Activated naive CD8-positive, alpha-beta T cell treated with anti-CD3 and anti-CD28 coated beads for 36 hours (primary cell): ENCODE data around the gene SSPN. TPM values are rescaled to one million over a fixed set of nuclear protein-coding genes. Genes with fewer than 3 reads are reported as not detected.

Source experiments
- DNase-seq: peaks from one replicate; pipeline ENCODE4 v3.0.0; 2021
- H3K27ac Mint-ChIP-seq: one replicate; pipeline ENCODE4 v1.8.0; 2022; ENCODE audit warnings: mild to moderate bottlenecking, moderate library complexity, mixed read lengths
- H3K27me3 Mint-ChIP-seq: one replicate; pipeline ENCODE4 v1.8.0; 2022; ENCODE audit warnings: mild to moderate bottlenecking, mixed read lengths
- H3K36me3 Mint-ChIP-seq: one replicate; pipeline ENCODE4 v1.8.0; 2021; ENCODE audit warnings: mild to moderate bottlenecking, mixed read lengths
- H3K4me1 Mint-ChIP-seq: one replicate; pipeline ENCODE4 v1.8.0; 2021; ENCODE audit warnings: mixed read lengths
- H3K4me3 Mint-ChIP-seq: one replicate; pipeline ENCODE4 v1.8.0; 2022; ENCODE audit warnings: mild to moderate bottlenecking, moderate library complexity, mixed read lengths
- H3K9me3 Mint-ChIP-seq: one replicate; pipeline ENCODE4 v1.8.0; 2022; ENCODE audit warnings: mixed read lengths
- total RNA-seq, 2 experiments: library from RNA; stranded (reverse); gene quantifications; one replicate each; pipeline ENCODE4 v1.2.3, GENCODE V29; 2021

The SSPN gene
- total RNA-seq, 2 experiments from 2014 or later: not detected

GRCh38 chr12:26277506-26278246 is 82.3 kb downstream of the SSPN start:
- Mint-ChIP-seq H3K27me3 (no peaks in the 10 kb centered on the region), H3K4me3 (no peak overlapping the region), H3K4me1 (peaks cover 17% of the 10 kb centered on the region), H3K9me3 (no peaks in the 10 kb centered on the region), H3K36me3 (peaks cover 1% of the 10 kb centered on the region), H3K27ac (no peak overlapping the region)
- DNase-seq: no peak

GRCh38 chr12:26278266-26278665 is 82.9 kb downstream of the SSPN start:
- H3K9me3 Mint-ChIP-seq: no peaks in the 10 kb centered on the region
- H3K27ac Mint-ChIP-seq: no peak overlapping the region
- peaks cover 16% of the 10 kb centered on the region for H3K4me1 Mint-ChIP-seq
- no peaks in the 10 kb centered on the region for H3K27me3 Mint-ChIP-seq
- peaks cover 1% of the 10 kb centered on the region for H3K36me3 Mint-ChIP-seq
- DNase-seq: no peak
- H3K4me3 Mint-ChIP-seq: no peak overlapping the region

- H3K9me3 Mint-ChIP-seq: no peaks in the 10 kb centered on the region
- peaks cover 1% of the 10 kb centered on the region for H3K36me3 Mint-ChIP-seq
- H3K27ac Mint-ChIP-seq: no peak overlapping the region
- H3K27me3 Mint-ChIP-seq: no peaks in the 10 kb centered on the region
- H3K4me3 Mint-ChIP-seq: no peak overlapping the region
- peaks cover 16% of the 10 kb centered on the region for H3K4me1 Mint-ChIP-seq
- DNase-seq: no peak
Measured at GRCh38 chr12:26278666-26279065, 83.3 kb downstream of the SSPN start.

GRCh38 chr12:26279091-26279490 is 83.7 kb downstream of the SSPN start:
- DNase-seq: no peak
- peaks cover 14% of the 10 kb centered on the region for H3K4me1 Mint-ChIP-seq
- H3K27me3 Mint-ChIP-seq: no peaks in the 10 kb centered on the region
- peaks cover 1% of the 10 kb centered on the region for H3K36me3 Mint-ChIP-seq
- no peaks in the 10 kb centered on the region for H3K9me3 Mint-ChIP-seq
- H3K4me3 Mint-ChIP-seq: no peak overlapping the region
- H3K27ac Mint-ChIP-seq: no peak overlapping the region

GRCh38 chr12:26279908-26280307 is 84.5 kb downstream of the SSPN start:
- H3K27me3 Mint-ChIP-seq: no peaks in the 10 kb centered on the region
- H3K27ac Mint-ChIP-seq: no peak overlapping the region
- no peak for DNase-seq
- H3K36me3 Mint-ChIP-seq: no peaks in the 10 kb centered on the region
- no peak overlapping the region for H3K4me3 Mint-ChIP-seq
- no peaks in the 10 kb centered on the region for H3K9me3 Mint-ChIP-seq
- peaks cover 6% of the 10 kb centered on the region for H3K4me1 Mint-ChIP-seq

- Mint-ChIP-seq H3K27me3 (no peaks in the 10 kb centered on the region), H3K4me1 (peaks cover 3% of the 10 kb centered on the region), H3K9me3 (no peaks in the 10 kb centered on the region), H3K36me3 (no peaks in the 10 kb centered on the region), H3K27ac (no peak overlapping the region), H3K4me3 (no peak overlapping the region)
- no peak for DNase-seq
Measured at GRCh38 chr12:26280869-26281268, 85.5 kb downstream of the SSPN start.

DNA sequence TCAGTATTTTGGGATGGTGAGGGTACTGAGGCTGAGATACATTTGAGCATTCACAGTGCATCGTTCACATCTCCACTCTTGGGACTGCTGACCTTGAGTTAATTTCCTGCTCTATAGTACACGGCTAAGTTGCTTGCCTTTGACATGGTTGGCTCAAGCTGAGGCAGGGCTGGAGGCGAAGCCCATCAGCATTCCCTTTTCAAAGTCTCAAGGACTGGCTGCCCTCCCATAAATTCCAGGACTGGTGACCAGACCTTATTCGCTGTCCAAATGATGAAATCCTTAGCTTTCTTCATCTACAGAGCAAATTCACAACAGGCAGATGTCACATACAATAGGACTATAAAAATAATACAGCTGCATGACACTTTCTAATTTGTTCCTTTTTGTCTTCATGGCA is 85.9 kb downstream of the SSPN start:
- H3K9me3 Mint-ChIP-seq: no peaks in the 10 kb centered on the region
- DNase-seq: no peak
- no peaks in the 10 kb centered on the region for H3K36me3 Mint-ChIP-seq
- peaks cover 3% of the 10 kb centered on the region for H3K4me1 Mint-ChIP-seq
- H3K27ac Mint-ChIP-seq: no peak overlapping the region
- no peaks in the 10 kb centered on the region for H3K27me3 Mint-ChIP-seq
- H3K4me3 Mint-ChIP-seq: no peak overlapping the region

DNA sequence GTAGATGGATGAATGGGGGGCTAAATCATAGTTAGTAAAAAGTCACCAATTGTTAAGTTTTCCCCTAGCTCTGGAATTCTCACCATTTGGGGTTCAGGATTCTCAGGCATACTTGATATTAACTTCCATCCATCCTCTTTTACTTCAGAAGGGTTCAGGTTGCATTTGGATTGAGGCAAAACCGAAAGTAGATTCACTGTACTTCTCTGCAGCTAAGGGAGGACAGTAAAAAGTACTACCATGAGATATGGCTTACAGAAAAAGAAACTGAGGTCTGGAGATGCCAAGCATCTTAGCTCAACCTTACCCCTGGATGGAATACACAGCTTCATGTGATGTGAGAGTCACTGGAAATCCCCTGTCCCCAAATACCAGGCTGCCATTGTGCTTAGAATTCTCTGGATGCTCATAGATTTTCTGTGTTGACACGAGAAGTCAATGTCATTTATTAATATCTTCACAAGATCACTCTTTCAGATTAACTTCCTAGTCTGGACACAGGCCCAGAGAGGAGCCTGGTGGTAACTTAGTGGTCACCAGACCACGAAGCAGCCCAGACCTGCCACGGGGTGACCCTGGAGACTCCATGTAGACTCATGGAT is 87.1 kb downstream of the SSPN start:
- Mint-ChIP-seq H3K27ac (no peak overlapping the region), H3K4me3 (no peak overlapping the region), H3K27me3 (no peaks in the 10 kb centered on the region), H3K4me1 (peaks cover 3% of the 10 kb centered on the region), H3K9me3 (no peaks in the 10 kb centered on the region), H3K36me3 (no peaks in the 10 kb centered on the region)
- DNase-seq: no peak

GRCh38 chr12:26283046-26283445 is 87.7 kb downstream of the SSPN start:
- Mint-ChIP-seq H3K27me3 (no peaks in the 10 kb centered on the region), H3K36me3 (no peaks in the 10 kb centered on the region), H3K9me3 (no peaks in the 10 kb centered on the region), H3K4me3 (no peak overlapping the region), H3K4me1 (peaks cover 3% of the 10 kb centered on the region), H3K27ac (no peak overlapping the region)
- DNase-seq: no peak

GRCh38 chr12:26283617-26284016 is 88.2 kb downstream of the SSPN start:
- no peak for DNase-seq
- H3K4me1 Mint-ChIP-seq: no peaks in the 10 kb centered on the region
- peaks cover 3% of the 10 kb centered on the region for H3K27me3 Mint-ChIP-seq
- H3K36me3 Mint-ChIP-seq: no peaks in the 10 kb centered on the region
- H3K4me3 Mint-ChIP-seq: no peak overlapping the region
- H3K9me3 Mint-ChIP-seq: no peaks in the 10 kb centered on the region
- H3K27ac Mint-ChIP-seq: no peak overlapping the region

DNA sequence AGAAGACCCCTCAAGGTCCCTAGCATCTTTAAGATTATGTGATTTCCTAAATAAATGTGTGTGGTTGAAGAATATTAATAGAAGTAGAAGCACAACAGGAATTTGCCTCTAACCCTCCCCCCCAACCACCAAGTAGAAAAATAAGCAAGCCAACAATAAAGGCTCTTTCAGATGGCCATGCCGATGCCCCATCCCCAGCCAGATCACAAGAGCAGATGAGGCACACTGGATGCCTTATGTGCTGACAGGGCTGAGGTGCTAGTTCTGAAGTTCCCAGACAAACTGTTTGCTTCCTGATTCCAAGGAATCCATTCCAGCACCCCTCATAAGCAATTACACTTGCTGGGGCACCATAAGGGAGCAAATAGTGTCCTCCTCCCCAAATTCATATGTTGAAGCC is 90.0 kb downstream of the SSPN start:
- no peaks in the 10 kb centered on the region for H3K9me3 Mint-ChIP-seq
- H3K4me3 Mint-ChIP-seq: no peak overlapping the region
- no peaks in the 10 kb centered on the region for H3K36me3 Mint-ChIP-seq
- no peak overlapping the region for H3K27ac Mint-ChIP-seq
- peaks cover 3% of the 10 kb centered on the region for H3K27me3 Mint-ChIP-seq
- peaks cover under 1% of the 10 kb centered on the region for H3K4me1 Mint-ChIP-seq
- DNase-seq: no peak

GRCh38 chr12:26286186-26286585 is 90.8 kb downstream of the SSPN start:
- H3K4me1 Mint-ChIP-seq: peaks cover 8% of the 10 kb centered on the region
- DNase-seq: no peak
- H3K4me3 Mint-ChIP-seq: no peak overlapping the region
- no peaks in the 10 kb centered on the region for H3K36me3 Mint-ChIP-seq
- no peaks in the 10 kb centered on the region for H3K9me3 Mint-ChIP-seq
- H3K27ac Mint-ChIP-seq: no peak overlapping the region
- H3K27me3 Mint-ChIP-seq: peaks cover 3% of the 10 kb centered on the region

GRCh38 chr12:26287671-26288381 is 92.5 kb downstream of the SSPN start:
- Mint-ChIP-seq H3K27ac (no peak overlapping the region), H3K36me3 (no peaks in the 10 kb centered on the region), H3K4me3 (no peak overlapping the region), H3K4me1 (peaks cover 9% of the 10 kb centered on the region), H3K27me3 (peaks cover 3% of the 10 kb centered on the region), H3K9me3 (no peaks in the 10 kb centered on the region)
- DNase-seq: no peak

GRCh38 chr12:26290565-26290964 is 95.2 kb downstream of the SSPN start:
- Mint-ChIP-seq H3K36me3 (no peaks in the 10 kb centered on the region), H3K4me3 (no peak overlapping the region), H3K27me3 (peaks cover 3% of the 10 kb centered on the region), H3K9me3 (no peaks in the 10 kb centered on the region), H3K27ac (no peak overlapping the region), H3K4me1 (peaks cover 9% of the 10 kb centered on the region)
- DNase-seq: no peak

DNA sequence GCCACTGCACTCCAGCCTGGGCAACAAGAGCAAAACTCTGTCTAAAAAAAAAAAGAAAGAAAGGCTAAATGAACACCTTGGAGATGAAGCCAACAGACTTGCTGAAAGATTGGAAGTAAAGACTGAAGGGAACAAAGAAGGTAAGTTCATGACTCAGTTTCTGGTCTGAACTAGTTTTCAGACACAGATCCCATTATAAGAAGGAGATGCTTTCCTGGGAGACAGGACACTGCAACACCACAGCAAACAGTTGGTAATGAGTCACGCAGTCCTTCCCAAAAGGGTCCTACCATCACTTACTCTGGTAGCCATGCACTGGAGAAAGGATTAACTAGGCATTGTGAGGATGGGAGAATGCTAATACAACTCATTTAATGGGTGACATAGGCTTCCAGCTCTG is 97.2 kb downstream of the SSPN start:
- Mint-ChIP-seq H3K27me3 (peaks cover 3% of the 10 kb centered on the region), H3K9me3 (peaks cover 2% of the 10 kb centered on the region), H3K4me1 (peaks cover 13% of the 10 kb centered on the region), H3K4me3 (no peak overlapping the region), H3K27ac (no peak overlapping the region), H3K36me3 (no peaks in the 10 kb centered on the region)
- no peak for DNase-seq
